Lung (tissue), 12 donors: ENCODE results near the gene FGA. TPM values are rescaled to one million over a fixed set of nuclear protein-coding genes. Genes with fewer than 3 reads are reported as not detected.

Experiments
- ATAC-seq: fragments of 200-7000 bp; cut with Tn5 transposase; one replicate; pipeline ENCODE4 v1.9.1; 2020; ENCODE audit warnings: moderate number of reproducible peaks; ENCODE audit not compliant: insufficient read depth, low FRiP score
- DNase-seq, 3 donors: peaks; one replicate each; pipeline ENCODE4 v3.0.0-alpha.2; 2013 to 2017
- H3K27ac ChIP-seq, 2 donors: one replicate each; pipeline ENCODE4 v1.5.1; 2013; ENCODE audit warnings: mild to moderate bottlenecking in 2 of 2, moderate library complexity in 2 of 2, control low read depth in 1 of 2, inconsistent platforms in 1 of 2, low read depth in 1 of 2, low read length in 1 of 2
- H3K27me3 ChIP-seq, 3 donors: one replicate each; pipeline ENCODE4 v1.5.1; 2013; ENCODE audit warnings: low read length in 2 of 3; ENCODE audit not compliant: control insufficient read depth in 3 of 3, insufficient read depth in 3 of 3
- H3K36me3 ChIP-seq, 4 donors: one replicate each; pipeline ENCODE4 v1.5.1; 2013; ENCODE audit warnings: low read length in 4 of 4, mild to moderate bottlenecking in 1 of 4, moderate library complexity in 1 of 4; ENCODE audit not compliant: control insufficient read depth in 4 of 4, insufficient read depth in 4 of 4
- H3K4me1 ChIP-seq, 5 donors: one replicate each; pipeline ENCODE4 v1.5.1; 2013; ENCODE audit warnings: low read length in 5 of 5, mild to moderate bottlenecking in 2 of 5, moderate library complexity in 1 of 5; ENCODE audit not compliant: control insufficient read depth in 5 of 5, insufficient read depth in 5 of 5
- H3K4me3 ChIP-seq: one replicate; pipeline ENCODE4 v1.5.1; 2013; ENCODE audit warnings: mild to moderate bottlenecking, control low read depth, moderate library complexity
- H3K9ac ChIP-seq, 2 donors: one replicate each; pipeline ENCODE4 v1.5.1; 2013; ENCODE audit warnings: low read length in 2 of 2, control low read depth in 1 of 2; ENCODE audit not compliant: insufficient read depth in 1 of 2
- H3K9me3 ChIP-seq, 4 donors: one replicate each; pipeline ENCODE4 v1.5.1; 2013; ENCODE audit warnings: low read length in 3 of 4, mild to moderate bottlenecking in 1 of 4, moderate library complexity in 1 of 4; ENCODE audit not compliant: control insufficient read depth in 4 of 4, insufficient read depth in 3 of 4
- WGBS, 2 donors: extraction: QIAGEN DNeasy Blood & Tissue Kit; methylation state at CpG; one replicate each; pipeline ENCODE4 v1.1.7; 2013; 5-methylcytosine and 5-hydroxymethylcytosine counted together
- polyA plus RNA-seq, 2 donors: library from polyadenylated mRNA; stranded (reverse); fragments of 200-250 nt; gene quantifications; one replicate each; pipeline ENCODE4 v1.2.1, GENCODE V29; 2013
- total RNA-seq, 2 donors: library from RNA; depleted of rRNA in 1 of 2; stranded (reverse); fragments of >200 nt in 1 of 2; gene quantifications; one replicate each; pipeline ENCODE4 v1.2.1, GENCODE V29; 2014 to 2021
- TF ChIP-seq, protein P1 (sequence below): IDR thresholded peaks from 2 replicates; pipeline ENCODE4 v1.5.1; 2012; ENCODE audit warnings: mild to moderate bottlenecking; ENCODE audit errors: control extremely low read depth, extremely low read depth
- donor health status: control.
- donor health status: control.
- donor health status: Bipolar disorder and iron deficiency.
- donor health status: healthy.
- donor health status: DM: yes; HTN: yes; CAD: no.

The FGA gene
- total and polyA plus RNA-seq, 4 donors: 1.4 to 56.1 (median 15.2) TPM

DNA sequence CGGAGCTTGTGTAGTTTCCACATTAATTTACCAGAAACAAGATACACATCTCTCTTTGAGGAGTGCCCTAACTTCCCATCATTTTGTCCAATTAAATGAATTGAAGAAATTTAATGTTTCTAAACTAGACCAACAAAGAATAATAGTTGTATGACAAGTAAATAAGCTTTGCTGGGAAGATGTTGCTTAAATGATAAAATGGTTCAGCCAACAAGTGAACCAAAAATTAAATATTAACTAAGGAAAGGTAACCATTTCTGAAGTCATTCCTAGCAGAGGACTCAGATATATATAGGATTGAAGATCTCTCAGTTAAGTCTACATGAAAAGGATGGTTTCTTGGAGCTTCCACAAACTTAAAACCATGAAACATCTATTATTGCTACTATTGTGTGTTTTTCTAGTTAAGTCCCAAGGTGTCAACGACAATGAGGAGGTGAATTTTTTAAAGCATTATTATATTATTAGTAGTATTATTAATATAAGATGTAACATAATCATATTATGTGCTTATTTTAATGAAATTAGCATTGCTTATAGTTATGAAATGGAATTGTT is 27.8 kb downstream of the FGA start, which contains the start of gene FGB:
Gene FGB, plus strand, starts transcription at position 315 of the 558 bp plus-strand sequence. Its CDS starts 8 bp downstream, at position 323.
- no peaks in the 10 kb centered on the region for H3K4me1 ChIP-seq
- TF ChIP-seq, protein P1, sequence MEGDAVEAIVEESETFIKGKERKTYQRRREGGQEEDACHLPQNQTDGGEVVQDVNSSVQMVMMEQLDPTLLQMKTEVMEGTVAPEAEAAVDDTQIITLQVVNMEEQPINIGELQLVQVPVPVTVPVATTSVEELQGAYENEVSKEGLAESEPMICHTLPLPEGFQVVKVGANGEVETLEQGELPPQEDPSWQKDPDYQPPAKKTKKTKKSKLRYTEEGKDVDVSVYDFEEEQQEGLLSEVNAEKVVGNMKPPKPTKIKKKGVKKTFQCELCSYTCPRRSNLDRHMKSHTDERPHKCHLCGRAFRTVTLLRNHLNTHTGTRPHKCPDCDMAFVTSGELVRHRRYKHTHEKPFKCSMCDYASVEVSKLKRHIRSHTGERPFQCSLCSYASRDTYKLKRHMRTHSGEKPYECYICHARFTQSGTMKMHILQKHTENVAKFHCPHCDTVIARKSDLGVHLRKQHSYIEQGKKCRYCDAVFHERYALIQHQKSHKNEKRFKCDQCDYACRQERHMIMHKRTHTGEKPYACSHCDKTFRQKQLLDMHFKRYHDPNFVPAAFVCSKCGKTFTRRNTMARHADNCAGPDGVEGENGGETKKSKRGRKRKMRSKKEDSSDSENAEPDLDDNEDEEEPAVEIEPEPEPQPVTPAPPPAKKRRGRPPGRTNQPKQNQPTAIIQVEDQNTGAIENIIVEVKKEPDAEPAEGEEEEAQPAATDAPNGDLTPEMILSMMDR: no peak
- no peak within 1 kb of the TSS for H3K4me3 ChIP-seq
- H3K27ac ChIP-seq: no peak within 1 kb of the TSS
- peaks cover 0 to 9% (median 0%) of the 10 kb centered on the region in 3 donors for H3K27me3 ChIP-seq
- no peaks in the 10 kb centered on the region for H3K36me3 ChIP-seq
- no peak for DNase-seq
- no peaks in the 10 kb centered on the region for H3K9me3 ChIP-seq
- H3K9ac ChIP-seq: no peak within 1 kb of the TSS
- ATAC-seq: no peak
- 73 to 88% methylated on average over 2 of the region's 2 CpGs for WGBS, 2 donors

GRCh38 chr4:154560824-154561231 is 29.7 kb downstream of the FGA start:
- Histone ChIP-seq H3K27ac (no peak overlapping the region), H3K9me3 (no peaks in the 10 kb centered on the region), H3K4me3 (no peak overlapping the region), H3K27me3 (peaks cover 0 to 9% (median 0%) of the 10 kb centered on the region in 3 donors), H3K36me3 (no peaks in the 10 kb centered on the region), H3K4me1 (no peaks in the 10 kb centered on the region), H3K9ac (no peak overlapping the region)
- TF ChIP-seq, protein P1: no peak
- DNase-seq (no peak), ATAC-seq (no peak)
- 75 to 84% methylated on average over 4 of the region's 4 CpGs for WGBS, 2 donors

DNA sequence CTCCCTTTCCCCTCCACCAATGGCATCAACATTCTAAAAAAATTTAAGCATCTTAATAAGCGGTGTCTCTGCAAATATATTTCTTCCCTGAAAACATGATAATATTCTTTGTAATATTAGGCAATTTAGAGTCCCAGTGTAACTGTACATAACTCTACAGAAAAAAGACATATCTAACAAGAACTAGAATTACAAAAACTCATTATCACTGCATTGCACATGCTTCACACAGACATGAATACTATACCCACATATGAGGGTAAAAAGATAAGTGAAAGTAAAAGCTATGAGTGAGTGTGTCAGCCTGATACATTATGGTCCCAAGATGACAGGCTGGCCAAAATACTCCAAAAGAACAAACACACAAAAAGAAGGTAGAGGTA is 30.1 kb downstream of the FGA start:
- Histone ChIP-seq H3K27ac (no peak overlapping the region), H3K4me3 (no peak overlapping the region), H3K9ac (no peak overlapping the region), H3K4me1 (no peaks in the 10 kb centered on the region), H3K27me3 (peaks cover 0 to 9% (median 0%) of the 10 kb centered on the region in 3 donors), H3K9me3 (no peaks in the 10 kb centered on the region), H3K36me3 (no peaks in the 10 kb centered on the region)
- TF ChIP-seq, protein P1: no peak
- no peak for ATAC-seq
- DNase-seq: no peak
- WGBS, 2 donors: 93 to 100% methylated on average over 1 of the region's 1 CpG
